ENCODE measurements around the gene FAM221B.

Gene FAM221B

GRCh38 chr9:35790025-35790384 is 38.5 kb downstream of the FAM221B start:
- ATAC-seq (ENCODE audit: low read depth) = no peak
- H3K36me3 ChIP-seq (ENCODE audit: low read depth) = no peaks in the 10 kb centered on the region
- TF ChIP-seq CTCF (IDR thresholded peaks at IDR 0.05; ENCODE audit: poor library complexity, severe bottlenecking) = no peak
- no peak overlapping the region for H3K4me3 ChIP-seq (ENCODE audit: severe bottlenecking)
- H3K9me3 ChIP-seq (ENCODE audit: severe bottlenecking) = no peaks in the 10 kb centered on the region
- no peak for DNase-seq (ENCODE audit: low spot score)
- H3K4me1 ChIP-seq (ENCODE audit: insufficient read depth, poor library complexity, severe bottlenecking) = no peaks in the 10 kb centered on the region
- H3K27ac ChIP-seq (ENCODE audit: poor library complexity, severe bottlenecking) = no peak overlapping the region
- no peaks in the 10 kb centered on the region for H3K27me3 ChIP-seq (ENCODE audit: insufficient read depth, poor library complexity, severe bottlenecking)

DNA sequence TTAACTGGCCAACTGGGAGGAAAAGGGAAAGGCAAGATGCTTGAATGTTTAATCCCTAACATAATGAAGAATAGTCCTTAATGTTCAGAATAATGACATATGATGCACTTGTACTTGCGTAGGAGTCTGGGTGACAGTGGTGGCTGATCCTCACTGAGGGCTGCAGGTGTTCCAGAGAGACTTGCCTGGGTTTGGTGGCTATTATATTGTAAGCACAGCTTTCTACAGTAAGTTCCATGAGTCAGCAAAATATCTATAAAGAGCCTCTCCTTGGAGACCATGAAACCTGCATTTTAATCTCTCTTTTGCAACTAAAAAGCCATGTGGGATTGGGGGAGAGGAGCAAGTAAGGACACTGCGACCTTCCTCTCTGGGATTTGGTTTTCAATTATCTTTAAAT is 39.0 kb downstream of the FAM221B start:
- no peak for TF ChIP-seq CTCF (IDR thresholded peaks at IDR 0.05; ENCODE audit: poor library complexity, severe bottlenecking)
- Histone ChIP-seq H3K9me3 (ENCODE audit: severe bottlenecking) (no peaks in the 10 kb centered on the region), H3K4me3 (ENCODE audit: severe bottlenecking) (no peak overlapping the region), H3K4me1 (ENCODE audit: insufficient read depth, poor library complexity, severe bottlenecking) (no peaks in the 10 kb centered on the region), H3K36me3 (ENCODE audit: low read depth) (no peaks in the 10 kb centered on the region), H3K27ac (ENCODE audit: poor library complexity, severe bottlenecking) (no peak overlapping the region), H3K27me3 (ENCODE audit: insufficient read depth, poor library complexity, severe bottlenecking) (no peaks in the 10 kb centered on the region)
- DNase-seq (ENCODE audit: low spot score) = no peak
- no peak for ATAC-seq (ENCODE audit: low read depth)

- no peaks in the 10 kb centered on the region for H3K9me3 ChIP-seq (ENCODE audit: severe bottlenecking)
Observed at GRCh38 chr9:35783418-35783817, 45.1 kb downstream of the FAM221B start.

DNA sequence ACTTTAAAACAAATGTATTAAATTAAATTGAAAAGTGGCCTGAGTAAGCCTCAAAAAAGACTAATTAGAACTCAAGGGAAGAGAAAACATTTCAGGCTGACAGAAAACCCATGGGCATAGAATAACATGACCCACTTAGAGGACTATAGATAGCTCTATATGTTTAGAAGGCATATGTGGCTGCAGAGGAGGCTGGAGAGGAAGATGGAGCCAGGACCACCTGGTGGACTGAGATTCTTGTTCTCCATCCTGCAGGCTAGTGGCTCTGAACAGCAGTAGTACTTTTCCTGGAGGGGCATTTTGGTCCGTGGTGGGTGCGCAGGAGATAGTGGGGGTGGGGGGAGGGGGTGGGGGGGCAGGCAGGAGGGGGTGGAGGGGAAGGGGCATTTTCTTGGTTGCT is 47.5 kb downstream of the FAM221B start:
- DNase-seq (ENCODE audit: low spot score) (no peak), ATAC-seq (ENCODE audit: low read depth) (no peak)
- no peaks in the 10 kb centered on the region for H3K4me1 ChIP-seq (ENCODE audit: insufficient read depth, poor library complexity, severe bottlenecking)
- H3K4me3 ChIP-seq (ENCODE audit: severe bottlenecking) = no peak overlapping the region
- no peaks in the 10 kb centered on the region for H3K9me3 ChIP-seq (ENCODE audit: severe bottlenecking)
- no peak for TF ChIP-seq CTCF (IDR thresholded peaks at IDR 0.05; ENCODE audit: poor library complexity, severe bottlenecking)
- no peaks in the 10 kb centered on the region for H3K27me3 ChIP-seq (ENCODE audit: insufficient read depth, poor library complexity, severe bottlenecking)
- H3K36me3 ChIP-seq (ENCODE audit: low read depth) = no peaks in the 10 kb centered on the region
- H3K27ac ChIP-seq (ENCODE audit: poor library complexity, severe bottlenecking) = no peak overlapping the region

More at GRCh38 chr9:35783418-35783817, 45.1 kb downstream of the FAM221B start:
- Histone ChIP-seq H3K4me3 (ENCODE audit: severe bottlenecking) (no peak overlapping the region), H3K4me1 (ENCODE audit: insufficient read depth, poor library complexity, severe bottlenecking) (no peaks in the 10 kb centered on the region), H3K27ac (ENCODE audit: poor library complexity, severe bottlenecking) (no peak overlapping the region), H3K36me3 (ENCODE audit: low read depth) (no peaks in the 10 kb centered on the region), H3K27me3 (ENCODE audit: insufficient read depth, poor library complexity, severe bottlenecking) (no peaks in the 10 kb centered on the region)
- DNase-seq (ENCODE audit: low spot score) (no peak), ATAC-seq (ENCODE audit: low read depth) (no peak)
- TF ChIP-seq CTCF (IDR thresholded peaks at IDR 0.05; ENCODE audit: poor library complexity, severe bottlenecking) = no peak

DNA sequence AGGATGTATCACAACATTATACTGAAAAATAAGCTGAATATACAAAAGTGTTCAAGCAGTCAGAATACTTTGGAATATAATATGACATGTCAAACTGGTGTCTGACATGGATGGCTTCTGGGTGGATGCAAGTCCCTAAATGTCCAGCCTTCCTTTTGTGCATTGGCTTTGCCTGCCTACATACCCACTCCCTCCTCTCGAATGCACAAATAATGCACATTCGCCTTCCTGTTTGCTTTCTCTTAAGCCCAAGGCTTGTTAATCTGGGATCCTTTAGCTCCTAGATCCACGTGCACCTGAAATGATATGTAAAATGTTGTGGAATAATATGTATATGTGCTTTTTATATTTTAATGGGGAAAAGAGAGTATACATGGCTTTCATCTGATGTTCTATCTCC is 50.0 kb downstream of the FAM221B start:
- H3K36me3 ChIP-seq (ENCODE audit: low read depth) = no peaks in the 10 kb centered on the region
- ATAC-seq (ENCODE audit: low read depth) (no peak), DNase-seq (ENCODE audit: low spot score) (no peak)
- H3K27me3 ChIP-seq (ENCODE audit: insufficient read depth, poor library complexity, severe bottlenecking) = no peaks in the 10 kb centered on the region
- no peak for TF ChIP-seq CTCF (IDR thresholded peaks at IDR 0.05; ENCODE audit: poor library complexity, severe bottlenecking)
- H3K4me3 ChIP-seq (ENCODE audit: severe bottlenecking) = no peak overlapping the region
- H3K27ac ChIP-seq (ENCODE audit: poor library complexity, severe bottlenecking) = no peak overlapping the region
- no peaks in the 10 kb centered on the region for H3K4me1 ChIP-seq (ENCODE audit: insufficient read depth, poor library complexity, severe bottlenecking)
- no peaks in the 10 kb centered on the region for H3K9me3 ChIP-seq (ENCODE audit: severe bottlenecking)

Measured in RWPE2 (cell line).